Measurements from ENCODE around the gene TOMM20L. TPM values are rescaled to one million over a fixed set of nuclear protein-coding genes. Genes with fewer than 3 reads are reported as not detected.
"Not testable (repeated sequence)": the region's sequence is repeated elsewhere in the genome, so short reads cannot be mapped to it uniquely, and the experiment has no call there.

Gene TOMM20L
- total RNA-seq: 1 to 10 TPM in 1 of 2 donors, not detected in 1; 4.0 TPM

DNA sequence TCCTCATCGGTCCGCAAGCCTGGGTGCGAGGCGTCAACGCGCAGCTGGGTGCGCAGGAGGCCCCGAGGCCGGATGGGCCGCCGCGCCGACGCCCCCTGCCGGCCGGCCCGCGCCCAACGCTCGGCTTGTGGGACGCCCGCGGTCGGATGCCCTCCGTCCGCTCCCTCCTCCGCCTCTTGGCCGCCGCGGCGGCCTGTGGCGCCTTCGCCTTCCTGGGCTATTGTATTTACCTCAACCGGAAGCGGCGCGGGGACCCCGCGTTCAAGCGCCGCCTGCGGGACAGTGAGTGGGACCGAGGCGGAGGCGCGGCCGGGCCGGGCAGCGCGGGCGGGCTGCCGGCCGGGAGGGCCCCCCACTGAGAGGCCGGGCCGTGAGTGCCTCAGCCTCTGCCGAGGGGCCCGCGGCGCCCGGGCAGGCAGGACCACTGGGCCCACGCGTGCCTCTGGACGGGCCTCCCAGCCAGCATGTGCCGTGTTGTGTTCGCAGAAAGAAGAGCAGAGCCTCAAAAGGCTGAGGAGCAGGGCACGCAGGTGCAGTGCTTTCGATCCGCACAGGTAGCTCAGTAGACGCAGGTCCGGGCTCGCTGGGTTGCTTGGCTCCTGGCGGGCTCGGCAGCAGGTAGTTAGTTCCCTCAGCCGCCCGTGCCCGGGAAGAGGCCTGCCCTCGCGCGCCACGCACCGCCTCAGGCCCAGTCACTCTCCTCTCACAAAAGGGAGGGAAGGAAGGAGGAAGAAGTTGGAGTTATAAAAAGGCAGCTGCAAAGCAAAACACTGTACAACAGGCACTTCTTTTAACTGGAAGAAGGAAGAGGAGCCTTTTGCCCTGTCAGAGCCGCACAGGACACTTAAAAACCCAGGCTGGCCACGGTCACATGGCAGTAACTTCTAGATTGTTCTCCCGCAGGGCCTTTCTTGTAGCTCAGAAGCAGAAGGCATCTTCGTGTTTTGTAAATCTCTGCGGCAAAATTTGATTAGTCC is at the start of gene TOMM20L:
TOMM20L (plus strand) TSS at position 119 of the 977 bp plus-strand sequence; CDS start at position 147, 28 bp downstream.
- Histone ChIP-seq H3K27ac (peak within 1 kb of the TSS; percentile 83 to 84), H3K4me3 (peak within 1 kb of the TSS; percentile 52 to 57), H3K4me1 (replicated peaks) (no peaks in the 10 kb centered on the region), H3K9me3 (no peaks in the 10 kb centered on the region), H3K36me3 (no peaks in the 10 kb centered on the region), H3K27me3 (replicated peaks; ENCODE audit: insufficient read depth) (no peaks in the 10 kb centered on the region)
- intact Hi-C loops (cut with DNase I): no loop called here
- DNase-seq (ENCODE audit: low spot score): peak; percentile 68
- TF ChIP-seq, protein P1, sequence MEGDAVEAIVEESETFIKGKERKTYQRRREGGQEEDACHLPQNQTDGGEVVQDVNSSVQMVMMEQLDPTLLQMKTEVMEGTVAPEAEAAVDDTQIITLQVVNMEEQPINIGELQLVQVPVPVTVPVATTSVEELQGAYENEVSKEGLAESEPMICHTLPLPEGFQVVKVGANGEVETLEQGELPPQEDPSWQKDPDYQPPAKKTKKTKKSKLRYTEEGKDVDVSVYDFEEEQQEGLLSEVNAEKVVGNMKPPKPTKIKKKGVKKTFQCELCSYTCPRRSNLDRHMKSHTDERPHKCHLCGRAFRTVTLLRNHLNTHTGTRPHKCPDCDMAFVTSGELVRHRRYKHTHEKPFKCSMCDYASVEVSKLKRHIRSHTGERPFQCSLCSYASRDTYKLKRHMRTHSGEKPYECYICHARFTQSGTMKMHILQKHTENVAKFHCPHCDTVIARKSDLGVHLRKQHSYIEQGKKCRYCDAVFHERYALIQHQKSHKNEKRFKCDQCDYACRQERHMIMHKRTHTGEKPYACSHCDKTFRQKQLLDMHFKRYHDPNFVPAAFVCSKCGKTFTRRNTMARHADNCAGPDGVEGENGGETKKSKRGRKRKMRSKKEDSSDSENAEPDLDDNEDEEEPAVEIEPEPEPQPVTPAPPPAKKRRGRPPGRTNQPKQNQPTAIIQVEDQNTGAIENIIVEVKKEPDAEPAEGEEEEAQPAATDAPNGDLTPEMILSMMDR (IDR thresholded peaks at IDR 0.05): peak; percentile 73 to 91 (median 74)
- peak; percentile 14 for TF ChIP-seq POLR2A (IDR thresholded peaks at IDR 0.05)
- TF ChIP-seq POLR2AphosphoS5 (IDR thresholded peaks at IDR 0.05): no peak
- 11% methylated on average over 75 of the region's 86 CpGs for WGBS

DNA sequence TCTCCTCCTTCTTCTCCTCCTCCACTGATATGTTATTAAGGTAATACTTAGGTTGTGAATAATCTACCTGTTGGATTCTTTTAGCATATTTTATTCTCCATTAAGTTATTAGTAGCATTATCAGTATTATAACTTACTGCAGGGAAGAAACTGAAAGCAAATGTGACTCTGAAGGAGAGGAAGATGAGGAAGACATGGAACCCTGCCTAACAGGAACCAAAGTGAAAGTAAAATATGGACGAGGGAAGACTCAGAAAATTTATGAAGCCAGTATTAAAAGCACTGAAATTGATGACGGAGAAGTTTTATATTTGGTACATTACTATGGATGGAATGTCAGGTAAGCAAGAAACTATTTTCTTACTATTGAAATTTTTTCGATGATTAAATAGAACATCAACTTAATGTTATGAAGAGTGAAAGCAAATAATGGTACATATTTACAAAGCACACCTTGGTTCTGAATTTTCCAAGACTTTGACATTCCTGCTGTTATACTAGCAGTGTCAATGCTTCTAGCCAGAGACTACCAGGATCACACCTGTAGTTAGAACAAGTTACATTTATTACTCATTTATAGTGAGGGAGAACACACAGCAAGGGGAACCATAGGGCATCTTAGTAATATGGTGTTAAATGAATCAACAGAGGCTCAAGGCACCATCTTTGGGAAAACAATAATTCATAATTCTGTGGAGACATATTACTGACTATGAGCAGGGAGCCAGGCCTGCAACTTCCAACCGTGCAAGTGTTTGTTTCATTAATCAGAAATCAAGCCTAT is 42.0 kb upstream of the TOMM20L start:
- intact Hi-C loops (cut with DNase I): no loop called here
- peaks cover 0 to 4% of the 10 kb centered on the region in 2 donors for H3K36me3 ChIP-seq
- WGBS: 60% methylated on average over 4 of the region's 4 CpGs
- DNase-seq (ENCODE audit: low spot score): no peak
- H3K27me3 ChIP-seq (replicated peaks; ENCODE audit: insufficient read depth): no peaks in the 10 kb centered on the region
- TF ChIP-seq POLR2A (IDR thresholded peaks at IDR 0.05) (no peak), POLR2AphosphoS5 (IDR thresholded peaks at IDR 0.05) (peak; percentile 50)
- H3K4me1 ChIP-seq (replicated peaks): no peaks in the 10 kb centered on the region
- peak overlapping the region in 1 of 2 donors; percentile 8 for H3K4me3 ChIP-seq
- peak overlapping the region; percentile 48 to 56 for H3K27ac ChIP-seq
- H3K9me3 ChIP-seq: no peaks in the 10 kb centered on the region

- intact Hi-C loops (cut with DNase I): no loop called here
- 83% methylated on average over 2 of the region's 2 CpGs for WGBS
- peaks cover 0 to 4% of the 10 kb centered on the region in 2 donors for H3K36me3 ChIP-seq
These were observed 40.9 kb upstream of the TOMM20L start for GRCh38 chr14:58354808-58355207.

DNA sequence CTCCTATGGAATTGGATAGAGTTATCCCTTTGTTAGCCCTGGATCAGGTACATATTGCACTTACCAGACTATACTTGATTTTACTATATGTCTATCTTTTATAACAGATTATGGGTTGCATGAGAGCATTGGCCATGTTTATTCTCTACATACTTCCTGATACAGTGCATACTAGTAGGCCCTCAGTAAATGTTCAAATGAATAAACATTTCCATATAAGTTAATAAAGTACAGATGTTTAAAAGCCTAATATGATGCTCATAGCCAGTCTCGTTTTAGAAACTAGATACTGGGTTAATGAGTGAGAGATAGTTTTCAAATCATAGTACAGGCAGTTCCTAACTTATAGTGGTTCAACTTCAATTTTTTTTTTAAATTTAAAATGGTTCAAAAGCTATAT is 39.5 kb upstream of the TOMM20L start:
- Histone ChIP-seq H3K36me3 (peaks cover 0 to 4% of the 10 kb centered on the region in 2 donors), H3K27me3 (replicated peaks; ENCODE audit: insufficient read depth) (no peaks in the 10 kb centered on the region), H3K27ac (no peak overlapping the region), H3K4me3 (no peak overlapping the region), H3K9me3 (no peaks in the 10 kb centered on the region), H3K4me1 (replicated peaks) (no peaks in the 10 kb centered on the region)
- no peak for DNase-seq (ENCODE audit: low spot score)
- intact Hi-C loops (cut with DNase I): no loop called here
- TF ChIP-seq POLR2A (IDR thresholded peaks at IDR 0.05) (no peak), POLR2AphosphoS5 (IDR thresholded peaks at IDR 0.05) (no peak)
- TF ChIP-seq, protein P1 (IDR thresholded peaks at IDR 0.05): no peak
- 84% methylated on average over 1 of the region's 1 CpG for WGBS

More at GRCh38 chr14:58354808-58355207, 40.9 kb upstream of the TOMM20L start:
- H3K27me3 ChIP-seq (replicated peaks; ENCODE audit: insufficient read depth): no peaks in the 10 kb centered on the region
- no peak overlapping the region for H3K4me3 ChIP-seq
- TF ChIP-seq POLR2AphosphoS5 (IDR thresholded peaks at IDR 0.05): no peak
- no peak for TF ChIP-seq POLR2A (IDR thresholded peaks at IDR 0.05)
- TF ChIP-seq, protein P1 (IDR thresholded peaks at IDR 0.05): no peak
- no peaks in the 10 kb centered on the region for H3K4me1 ChIP-seq (replicated peaks)
- DNase-seq (ENCODE audit: low spot score): no peak
- H3K9me3 ChIP-seq: no peaks in the 10 kb centered on the region
- no peak overlapping the region for H3K27ac ChIP-seq

GRCh38 chr14:58362272-58362671 is 33.5 kb upstream of the TOMM20L start:
- H3K27me3 ChIP-seq (replicated peaks; ENCODE audit: insufficient read depth); H3K27ac ChIP-seq; DNase-seq (ENCODE audit: low spot score); H3K36me3 ChIP-seq; H3K4me3 ChIP-seq; H3K9me3 ChIP-seq; intact Hi-C loops (cut with DNase I); H3K4me1 ChIP-seq (replicated peaks): not testable (repeated sequence)
- 76% methylated on average over 1 of the region's 1 CpG for whole genome bisulfite sequencing
